GM12878 (cell line): ENCODE data around the gene MGAT2. TPM values are rescaled to one million over a fixed set of nuclear protein-coding genes. Genes with fewer than 3 reads are reported as not detected.

Experiments
- ATAC-seq: fragments of 200-7000 bp; cut with Tn5 transposase; 3 replicates; pipeline ENCODE4 v1.9.1; 2020; ENCODE audit warnings: mild to moderate bottlenecking, moderate library complexity
- BruUV-seq: library from RNA; stranded (reverse); fragments of 400-500 nt; replicated peaks from 2 replicates; lab custom pipeline; 2021; lab: Mats Ljungman, UMichigan
- CTCF ChIA-PET: fragments of 300-600 bp; sonication (Branson Sonifier 250); formaldehyde crosslinking; extraction: SDS; loops from one replicate; lab custom pipeline; 2021; ENCODE audit warnings: inconsistent platforms; lab: Yijun Ruan, JAX
- POLR2A ChIA-PET: fragments of 350-600 bp; formaldehyde crosslinking; extraction: SDS; loops from one replicate; lab custom pipeline; 2021; ENCODE audit warnings: inconsistent platforms; lab: Charles Lee
- RAD21 ChIA-PET: fragments of 300-600 bp; sonication (Branson Sonifier 250); formaldehyde crosslinking; loops from one replicate; lab custom pipeline; 2023; ENCODE audit warnings: antibody characterized with exemption; ENCODE audit not compliant: unreplicated experiment; lab: Charles Lee
- SMC1A ChIA-PET: fragments of 300-600 bp; sonication (Branson Sonifier 250); formaldehyde crosslinking; loops from one replicate; lab custom pipeline; 2023; ENCODE audit not compliant: unreplicated experiment, uncharacterized antibody; lab: Charles Lee
- DNase-seq: peaks from one replicate; pipeline ENCODE4 v3.0.0-alpha.2; 2011; ENCODE audit warnings: low read depth, low spot score
- FAIRE-seq: peaks from 3 replicates; lab custom pipeline; 2011; peaks lifted over from hg19 to GRCh38; lab: Jason Lieb, UNC
- H2AFZ ChIP-seq: 2 replicates; pipeline ENCODE4 v1.6.0; 2011; ENCODE audit warnings: low read depth, low read length, control low read depth; ENCODE audit not compliant: control insufficient read depth
- H3K27ac ChIP-seq: 2 replicates; pipeline ENCODE4 v1.5.1; 2011; ENCODE audit warnings: control low read depth; ENCODE audit not compliant: control insufficient read depth, insufficient read depth
- H3K27me3 ChIP-seq, 2 experiments: replicated peaks in 1 of 2; 2 replicates each; pipeline versions ENCODE4 v1.6.0 to v1.6.1; 2011; ENCODE audit warnings: low read length in 1 of 2; ENCODE audit not compliant: control insufficient read depth in 2 of 2, insufficient read depth in 2 of 2
- H3K36me3 ChIP-seq, 2 experiments: 2 replicates each; pipeline ENCODE4 v1.5.1; 2011; ENCODE audit warnings: low read length in 1 of 2; ENCODE audit not compliant: control insufficient read depth in 2 of 2, insufficient read depth in 2 of 2
- H3K4me1 ChIP-seq: 2 replicates; pipeline ENCODE4 v1.6.1; 2011; ENCODE audit warnings: mild to moderate bottlenecking, low read length, moderate library complexity, mixed read lengths; ENCODE audit not compliant: control insufficient read depth, insufficient read depth
- H3K4me2 ChIP-seq: 2 replicates; pipeline ENCODE4 v1.6.0; 2011; ENCODE audit warnings: control low read depth; ENCODE audit not compliant: control insufficient read depth, insufficient read depth
- H3K4me3 ChIP-seq: fragments of 200-600 bp; sonication (generic); 2 replicates; pipeline ENCODE4 v1.5.1; 2016
- H3K79me2 ChIP-seq: 2 replicates; pipeline ENCODE4 v1.6.0; 2011; ENCODE audit warnings: low read length; ENCODE audit not compliant: control insufficient read depth, insufficient read depth
- H3K9ac ChIP-seq: 2 replicates; pipeline ENCODE4 v1.8.0; 2011; ENCODE audit warnings: low read length, control low read depth, mixed read lengths; ENCODE audit not compliant: control insufficient read depth, insufficient read depth
- H3K9me3 ChIP-seq: replicated peaks from 3 replicates; pipeline ENCODE4 v1.5.1; 2011; ENCODE audit warnings: mild to moderate bottlenecking, low read length; ENCODE audit not compliant: control insufficient read depth, insufficient read depth
- H4K20me1 ChIP-seq: 2 replicates; pipeline ENCODE4 v1.6.0; 2011; ENCODE audit not compliant: control insufficient read depth, insufficient read depth
- ASH2L ChIP-seq: fragments of 300-600, 200-600 bp; sonication (generic); IDR thresholded peaks from 2 replicates; pipeline ENCODE4 v1.6.1; 2017; ENCODE audit warnings: low read depth, mild to moderate bottlenecking, borderline replicate concordance
- ATF7 ChIP-seq: fragments of 450-650 bp; IDR thresholded peaks from 2 replicates; pipeline ENCODE4 v1.6.1; 2016; ENCODE audit warnings: low read depth, mild to moderate bottlenecking
- BACH1 ChIP-seq: fragments of 450-650 bp; IDR thresholded peaks from 2 replicates; pipeline ENCODE4 v1.6.1; 2017; ENCODE audit warnings: mild to moderate bottlenecking, borderline replicate concordance
- BHLHE40 ChIP-seq, 2 experiments: fragments of 450-650 bp in 1 of 2; IDR thresholded peaks; 2 replicates each; pipeline ENCODE4 v1.6.1; 2011 to 2017; ENCODE audit warnings: low read depth in 2 of 2, borderline replicate concordance in 1 of 2, improper control_type of control experiment in 1 of 2, low read length in 1 of 2, mild to moderate bottlenecking in 1 of 2
- EED ChIP-seq: sonication (generic); IDR thresholded peaks from 2 replicates; pipeline ENCODE4 v1.6.1; 2016; ENCODE audit warnings: antibody characterized with exemption, low read depth
- JUNB ChIP-seq: IDR thresholded peaks from 2 replicates; pipeline ENCODE4 v1.6.1; 2016; ENCODE audit warnings: antibody characterized with exemption, mild to moderate bottlenecking
- MEF2B ChIP-seq: fragments of 450-650 bp; IDR thresholded peaks from 2 replicates; pipeline ENCODE4 v1.6.1; 2018; ENCODE audit warnings: mild to moderate bottlenecking, moderate library complexity; ENCODE audit not compliant: partially characterized antibody, poor library complexity, severe bottlenecking
- MTA3 ChIP-seq: IDR thresholded peaks from 2 replicates; pipeline ENCODE4 v1.6.1; 2012; ENCODE audit warnings: low read length, inconsistent platforms, borderline replicate concordance
- NRF1 ChIP-seq: conservative IDR thresholded peaks from 2 replicates; pipeline ENCODE4 v1.6.1; 2011; ENCODE audit warnings: mild to moderate bottlenecking, low read depth, low read length, improper control_type of control experiment
- RBBP5 ChIP-seq: fragments of 200-600 bp; sonication (generic); conservative IDR thresholded peaks from 2 replicates; pipeline ENCODE4 v1.6.1; 2016
- SREBF1 ChIP-seq: IDR thresholded peaks from 2 replicates; pipeline ENCODE4 v1.6.1; 2012; ENCODE audit warnings: mild to moderate bottlenecking, low read length
- ZNF622 ChIP-seq: fragments of 450-650 bp; IDR thresholded peaks from 2 replicates; pipeline ENCODE4 v1.6.1; 2017; ENCODE audit warnings: mild to moderate bottlenecking, inconsistent platforms
- WGBS: methylation state at CpG from one replicate; pipeline ENCODE4 v1.1.6; 2016; ENCODE audit warnings: low lambda C conversion rate; ENCODE audit not compliant: insufficient replicate concordance, insufficient coverage; ENCODE audit errors: missing lambda C conversion rate; 5-methylcytosine and 5-hydroxymethylcytosine counted together
- in situ Hi-C: fragments of 300-500 bp; cut with MboI; formaldehyde crosslinking; loops from 9 replicates; pipeline ENCODE4 v1.14.3; 2018; ENCODE audit warnings: mixed read lengths
- intact Hi-C: fragments of 100-400 bp; cut with micrococcal nuclease; formaldehyde crosslinking; loops from one replicate; pipeline ENCODE4 v1.14.2; 2022; ENCODE audit not compliant: unreplicated experiment
- polyA plus RNA-seq, 11 experiments: library from polyadenylated mRNA; depleted of rRNA in 4 of 11; unstranded in 6 of 11; stranded (reverse) in 5 of 11; fragments of >200 nt; fragmentation: Nextera tagmentation in 4 of 11; fragmentation: Illumina TruSeq in 1 of 11; extraction: Ambion mirVana in 4 of 11; extraction: Trizol in 1 of 11; gene quantifications; 1 replicate in 1 of 11; 2 replicates in 10 of 11; pipeline versions ENCODE4 v1.2.1 to v1.2.3, GENCODE V29; 2011 to 2016; ENCODE audit warnings: inconsistent platforms in 2 of 11, missing spikeins in 2 of 11, low read depth in 1 of 11
- total RNA-seq, 4 experiments: library from RNA; depleted of rRNA in 3 of 4; stranded (reverse); fragments of >200 nt in 3 of 4; fragmentation: Illumina TruSeq in 1 of 4; extraction: Trizol in 1 of 4; gene quantifications; 2 replicates each; pipeline versions ENCODE4 v1.2.1 to v1.2.3, GENCODE V29; 2013 to 2021

Gene MGAT2
- total and polyA plus RNA-seq, 10 of the 15 experiments (the other 5 are each of a cell fraction or from before 2014, with no cell fraction given) = 0.03 to 51.8 (median 38.0) TPM; not detected in 1

- Histone ChIP-seq H3K36me3 (peaks cover 0 to 6% of the 10 kb centered on the region in 2 experiments), H4K20me1 (no peaks in the 10 kb centered on the region), H3K4me2 (peak overlapping the region; percentile 95), H2AFZ (no peak overlapping the region), H3K27ac (peak overlapping the region; percentile 98), H3K4me3 (peak overlapping the region; percentile 92), H3K27me3 (no peaks in the 10 kb centered on the region), H3K79me2 (peaks cover 95% of the 10 kb centered on the region), H3K4me1 (no peaks in the 10 kb centered on the region; the same call in 1 of the 2 replicates), H3K9ac (peak overlapping the region; percentile 98), H3K9me3 (no peaks in the 10 kb centered on the region)
- ChIA-PET CTCF (interaction anchor here (0.5 to 2.7 kb wide), 5 partner anchors 10 to 240 kb away, joined by 3 to 23 read pairs (median 9); partner anchors contain the start of gene RPS29), RAD21 (interaction anchor here (0.6 to 5.8 kb wide), 4 partner anchors 11 to 493 kb away, joined by 3 to 82 read pairs (median 19); partner anchors contain the start of genes DNAAF2, KLHDC2 and LRR1), POLR2A (interaction anchor here (0.6 to 6.2 kb wide), 8 partner anchors 10 to 247 kb away, joined by 3 to 122 read pairs (median 4); partner anchors contain the start of genes DNAAF2, KLHDC2, LRR1 and RPS29), SMC1A (interaction anchor here (1.4 to 3.2 kb wide), 3 partner anchors 9 to 36 kb away, joined by 5 to 28 read pairs (median 12); partner anchors contain the start of genes DNAAF2 and RPS29)
- BruUV-seq = TSS peak; percentile 81
- no peak for ATAC-seq
- no peak for FAIRE-seq
- intact Hi-C loops = loop anchor here (5.0 kb wide), 1 partner anchor 1045 kb away; the partner anchor contains the start of gene SAV1
- DNase-seq = no peak
- WGBS = 0% methylated on average over 3 of the region's 3 CpGs
- TF ChIP-seq SREBF1 = no peak
- peak; percentile 49 for TF ChIP-seq MEF2B
- in situ Hi-C loops = loop anchor here (10.0 kb wide), 1 partner anchor 1203 kb away; no protein-coding TSS in a partner anchor
Observed at GRCh38 chr14:49622022-49622607, 1.5 kb downstream of the MGAT2 start.

- peak overlapping the region; percentile 98 for H3K9ac ChIP-seq
- no peaks in the 10 kb centered on the region for H3K9me3 ChIP-seq
- H3K36me3 ChIP-seq = peaks cover 0 to 2% of the 10 kb centered on the region in 2 experiments; a peak in 1 of 4 replicates
- no peaks in the 10 kb centered on the region for H4K20me1 ChIP-seq
- DNase-seq (no peak), FAIRE-seq (no peak), ATAC-seq (no peak)
- no peaks in the 10 kb centered on the region for H3K27me3 ChIP-seq
- in situ Hi-C loops (loop anchor here (10.0 kb wide), 1 partner anchor 1201 kb away; no protein-coding TSS in a partner anchor), intact Hi-C loops (loop anchor here (5.0 kb wide), 1 partner anchor 1044 kb away; the partner anchor contains the start of gene SAV1)
- RAD21 ChIA-PET = interaction anchor here (0.6 to 5.8 kb wide), 8 partner anchors 10 to 698 kb away, joined by 3 to 82 read pairs (median 4); partner anchors contain the start of genes DNAAF2, LRR1 and RPS29
- POLR2A ChIA-PET = interaction anchor here (0.6 to 6.2 kb wide), 6 partner anchors 9 to 144 kb away, joined by 3 to 122 read pairs (median 12); partner anchors contain the start of genes DNAAF2, KLHDC2, LRR1 and RPS29
- peaks cover 89% of the 10 kb centered on the region for H3K79me2 ChIP-seq
- SMC1A ChIA-PET = interaction anchor here (1.0 to 2.9 kb wide), 6 partner anchors 9 to 229 kb away, joined by 3 to 13 read pairs (median 6); partner anchors contain the start of genes DNAAF2, NEMF and RPS29
- CTCF ChIA-PET = interaction anchor here (1.2 to 2.5 kb wide), 8 partner anchors 9 to 239 kb away, joined by 3 to 14 read pairs (median 5); no protein-coding TSS in a partner anchor
- WGBS = 1% methylated on average over 3 of the region's 3 CpGs
- peak overlapping the region; percentile 70 for H3K27ac ChIP-seq
- H3K4me2 ChIP-seq = peak overlapping the region; percentile 95
- BruUV-seq = no TSS peak
- peak overlapping the region; percentile 92 for H3K4me3 ChIP-seq
- no peak overlapping the region for H2AFZ ChIP-seq
- no peaks in the 10 kb centered on the region for H3K4me1 ChIP-seq
- TF ChIP-seq ATF7 = no peak
- TF ChIP-seq JUNB = no peak
- no peak for TF ChIP-seq ZNF622
- no peak for TF ChIP-seq EED
- no peak for TF ChIP-seq MTA3
- no peak for TF ChIP-seq NRF1
- TF ChIP-seq BACH1 = no peak
- TF ChIP-seq ASH2L = no peak
- no peak for TF ChIP-seq RBBP5
- TF ChIP-seq BHLHE40 (IDR thresholded peaks at IDR 0.05; ENCODE audit: borderline replicate concordance in 1 of 2, low read depth in 2 of 2, low read length in 1 of 2) = no peak
Observed at GRCh38 chr14:49623387-49623786, 2.8 kb downstream of the MGAT2 start.
